GM18873 (cell line): ENCODE data around the gene CNTNAP2.

Experiments used
- ATAC-seq: cut with Tn5 transposase; IDR thresholded peaks from one replicate; pipeline ENCODE4 v1.9.1; 2021; ENCODE audit warnings: mild to moderate bottlenecking, moderate library complexity, moderate number of reproducible peaks; ENCODE audit not compliant: unreplicated experiment, low FRiP score

CNTNAP2 gene

DNA sequence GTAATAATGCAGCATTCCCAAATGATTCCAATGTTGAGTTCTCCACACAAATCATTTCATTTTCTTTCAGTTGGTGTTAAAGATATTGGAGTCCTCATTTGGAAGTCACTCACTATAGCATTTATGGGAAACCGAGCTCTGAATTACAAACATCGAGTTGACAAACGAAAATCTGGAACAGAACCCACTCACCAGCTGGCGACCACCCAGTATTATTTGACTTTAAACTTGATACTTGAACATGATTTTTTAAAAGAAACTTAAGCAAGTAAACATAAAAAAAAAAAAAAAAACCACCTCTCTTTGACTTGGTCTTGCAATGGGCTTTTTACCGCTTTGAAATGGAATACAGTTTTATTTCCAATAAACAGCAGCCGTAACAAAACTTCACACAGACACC lies 1897.4 kb downstream of the CNTNAP2 start:
- ATAC-seq: no peak

DNA sequence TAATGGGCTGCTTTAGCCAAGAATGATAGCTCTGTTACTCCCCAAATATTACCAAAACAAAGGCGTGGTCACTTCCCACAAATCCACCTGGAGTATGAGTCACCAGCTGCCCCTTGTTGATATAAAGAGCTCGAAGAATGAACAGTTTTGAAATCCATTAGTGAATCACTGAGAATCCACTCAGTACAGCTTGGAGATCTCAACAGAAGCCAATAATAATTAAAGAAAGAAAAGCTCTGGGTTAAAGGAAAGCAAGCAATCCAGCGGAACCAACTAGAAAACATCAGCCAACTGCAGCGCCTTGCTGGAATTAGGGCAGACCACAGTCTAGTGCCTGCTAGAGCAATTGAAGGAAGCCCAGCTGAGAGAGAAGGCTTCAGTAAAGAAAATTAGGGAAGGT lies 1897.9 kb downstream of the CNTNAP2 start:
- no peak for ATAC-seq

DNA sequence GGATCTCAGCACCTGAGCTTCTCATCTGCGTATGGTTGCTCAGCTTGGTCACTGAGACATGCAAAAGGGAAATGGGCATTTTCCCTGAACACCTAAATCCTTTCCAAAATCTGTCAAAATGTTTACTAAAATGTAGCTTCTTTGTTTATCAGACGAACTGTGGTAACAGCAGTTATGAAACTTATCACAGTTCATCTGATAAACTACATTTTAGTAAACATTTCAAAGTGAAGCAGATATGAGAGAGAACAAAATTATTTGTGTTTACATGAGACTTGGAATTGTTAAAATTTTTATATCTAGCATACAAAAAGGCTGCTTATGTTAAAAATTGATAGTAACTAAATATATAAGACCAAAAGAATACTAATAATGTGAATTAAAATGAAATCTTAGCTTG lies 1900.5 kb downstream of the CNTNAP2 start:
- no peak for ATAC-seq

DNA sequence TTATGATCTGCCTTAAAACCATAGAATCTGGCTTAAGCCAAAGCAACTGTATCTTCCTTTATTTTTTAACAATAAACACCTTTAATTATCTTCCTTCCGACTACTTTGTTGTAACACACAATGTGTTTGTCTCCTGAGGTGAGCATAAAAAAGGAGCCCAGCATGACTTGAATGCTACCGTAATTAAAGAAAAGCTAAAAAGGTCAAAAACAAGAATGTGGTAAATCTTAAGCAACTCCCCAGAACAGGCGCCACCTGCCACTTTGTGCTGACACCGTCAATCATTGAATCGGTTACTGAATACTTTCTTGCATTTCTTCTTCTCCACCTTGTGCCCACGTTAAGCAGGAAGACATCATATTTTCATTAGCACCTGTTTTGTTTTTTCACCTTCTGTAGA lies 1904.1 kb downstream of the CNTNAP2 start:
- ATAC-seq: no peak

DNA sequence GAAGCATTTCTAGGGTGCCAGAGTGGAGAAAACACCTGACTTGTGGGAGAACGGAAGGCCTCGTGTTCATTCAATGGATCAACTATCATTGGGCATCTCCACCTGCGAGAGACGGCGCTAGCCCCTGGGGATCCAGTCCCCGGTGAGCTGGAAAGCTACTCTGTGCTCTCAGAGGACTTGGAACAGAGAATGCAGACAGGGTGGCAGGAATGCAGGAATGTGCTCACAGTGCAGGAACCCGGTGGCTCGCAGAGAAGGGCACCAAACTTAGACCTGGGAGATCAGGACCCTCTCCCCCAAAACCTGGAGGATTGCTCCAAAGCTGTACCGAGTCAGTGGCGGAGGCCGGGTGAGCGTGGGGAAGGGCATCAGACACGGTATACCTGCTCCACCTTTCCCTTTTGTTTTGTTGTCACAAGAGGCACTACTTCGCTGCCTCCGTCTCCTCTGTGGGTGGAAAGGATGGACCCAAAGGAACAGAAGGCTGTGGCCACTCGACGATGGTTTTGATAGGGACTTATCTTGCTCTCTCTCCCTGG lies 1905.0 kb downstream of the CNTNAP2 start:
- ATAC-seq: no peak

DNA sequence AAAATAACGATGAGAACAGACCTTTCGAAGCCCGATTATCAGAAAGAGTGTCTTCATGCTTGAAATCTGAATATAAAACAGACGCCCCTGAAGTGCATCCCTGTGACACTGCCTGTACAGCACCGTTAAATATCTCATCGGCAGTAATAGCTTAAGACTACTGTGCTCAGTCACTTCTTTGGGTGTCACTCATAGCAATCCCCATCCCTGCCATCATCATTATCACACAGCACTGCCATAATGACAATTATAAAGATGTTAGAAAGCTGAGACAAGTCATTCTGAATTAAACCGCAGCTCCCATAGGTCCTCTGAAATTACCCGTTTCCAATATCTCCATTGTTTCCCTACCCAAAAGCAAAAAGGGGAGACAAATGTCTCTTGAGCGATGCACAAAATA lies 1906.2 kb downstream of the CNTNAP2 start:
- no peak for ATAC-seq

DNA sequence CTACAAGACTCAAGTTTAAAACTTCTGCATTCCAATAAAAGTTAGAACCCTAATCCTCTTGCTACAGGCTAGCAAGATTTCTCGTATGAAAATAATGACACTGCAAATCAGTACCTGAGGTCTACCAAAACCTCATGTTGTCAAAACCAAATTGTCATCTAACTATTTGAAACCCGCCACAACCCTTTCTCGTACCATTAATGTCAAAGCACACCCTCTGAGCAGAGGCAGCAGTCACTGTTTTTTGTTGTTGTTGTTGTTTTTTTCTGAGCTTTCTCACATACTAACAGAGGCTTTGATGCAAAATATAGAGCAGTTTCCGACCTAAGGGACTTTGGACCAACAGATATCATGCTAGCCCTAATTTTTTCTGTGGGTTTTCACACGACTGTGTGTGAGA lies 1910.1 kb downstream of the CNTNAP2 start:
- no peak for ATAC-seq

DNA sequence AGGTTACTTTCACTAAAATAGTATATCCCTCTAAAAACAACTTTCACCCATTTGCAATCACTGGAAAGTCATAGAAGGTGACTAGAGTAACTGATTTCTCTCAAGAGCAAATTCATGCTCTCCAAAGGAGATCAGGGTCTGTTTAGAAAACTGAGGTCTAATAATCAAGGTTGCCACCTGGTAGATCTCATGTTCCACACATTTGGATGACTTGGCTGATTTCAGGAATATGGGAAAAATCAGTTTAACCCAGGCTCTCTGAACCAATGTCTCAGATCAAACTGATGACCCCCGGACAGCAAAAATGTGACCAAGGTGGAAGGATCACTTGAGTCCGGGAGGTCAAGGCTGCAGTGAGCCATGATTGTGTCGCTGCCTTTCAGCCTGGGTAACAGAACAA lies 1911.6 kb downstream of the CNTNAP2 start:
- ATAC-seq: no peak

DNA sequence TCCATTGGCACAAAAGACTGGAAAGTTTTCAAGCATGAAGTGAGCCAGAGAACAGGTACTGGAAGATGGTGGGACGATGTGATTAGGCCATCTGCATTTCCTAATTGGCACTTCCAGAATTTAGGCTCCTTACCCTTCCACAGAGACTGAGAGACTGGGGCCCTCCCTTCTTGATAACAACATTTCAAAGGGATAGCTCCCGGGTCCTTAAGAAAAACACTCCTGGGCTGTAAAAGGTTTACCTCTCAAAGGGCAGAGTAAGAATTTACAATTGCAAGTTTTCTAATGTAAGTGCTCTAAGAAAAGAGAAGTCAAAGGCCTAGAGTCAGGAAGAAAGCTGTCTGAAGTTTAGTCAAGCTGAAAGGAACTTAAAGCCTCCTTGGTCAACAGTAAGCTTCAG lies 1914.4 kb downstream of the CNTNAP2 start:
- ATAC-seq: no peak

DNA sequence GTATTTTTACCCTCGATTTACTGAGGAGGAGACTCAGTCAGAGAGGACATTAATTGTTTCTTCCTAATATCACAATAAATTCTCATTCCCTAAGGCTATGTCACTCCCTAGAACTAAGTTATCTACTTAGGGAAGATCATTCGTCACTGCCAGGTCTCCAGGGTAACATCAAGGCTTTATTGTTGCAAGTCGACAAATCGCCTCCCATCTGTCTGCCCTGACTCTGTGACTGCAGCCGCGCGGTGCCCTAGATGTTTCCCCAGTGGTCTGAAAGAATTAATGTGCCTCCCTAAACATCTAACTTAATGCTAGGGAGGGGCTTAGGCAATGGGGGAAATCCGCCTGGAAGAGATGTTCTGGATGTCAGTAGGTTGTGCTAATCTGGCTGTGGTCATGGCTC lies 1915.2 kb downstream of the CNTNAP2 start:
- ATAC-seq: no peak

DNA sequence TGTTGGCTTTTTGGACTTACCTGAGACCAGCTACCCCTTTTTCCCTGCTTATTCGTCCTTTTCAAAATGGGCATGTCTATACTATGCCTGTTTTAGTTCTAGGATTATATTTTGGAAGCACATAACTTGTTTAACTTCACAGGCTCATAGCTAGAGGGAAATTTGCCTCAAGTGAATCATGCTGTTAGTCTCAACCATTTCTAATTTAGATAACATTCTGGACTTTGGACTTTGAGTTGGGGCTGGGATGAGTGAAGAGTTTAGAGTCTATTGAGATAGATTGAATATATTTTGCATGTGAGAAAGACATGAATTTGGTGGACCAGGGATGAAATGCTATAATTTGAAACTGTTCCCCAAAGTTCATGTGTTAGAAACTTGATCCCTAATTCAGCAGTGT lies 1919.3 kb downstream of the CNTNAP2 start:
- ATAC-seq: no peak

DNA sequence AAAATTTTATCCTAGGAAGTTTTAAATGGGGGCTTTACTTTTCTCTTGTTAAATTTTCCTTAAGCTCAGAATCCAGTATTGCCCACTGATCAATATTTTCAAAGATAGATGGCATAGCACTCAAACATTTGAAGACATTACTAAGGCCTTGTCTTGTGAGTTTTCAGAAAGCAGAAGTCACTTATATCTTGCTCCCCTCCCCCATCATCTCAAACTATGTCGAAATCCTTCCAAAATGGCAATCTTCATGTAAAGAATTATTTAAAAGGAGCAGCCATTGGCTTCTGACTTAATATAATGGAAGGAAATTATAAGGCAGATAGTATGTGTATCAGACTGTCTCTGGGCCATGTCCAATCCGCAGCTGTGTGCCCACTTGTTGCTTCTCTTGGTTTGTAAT lies 1920.4 kb downstream of the CNTNAP2 start:
- no peak for ATAC-seq

DNA sequence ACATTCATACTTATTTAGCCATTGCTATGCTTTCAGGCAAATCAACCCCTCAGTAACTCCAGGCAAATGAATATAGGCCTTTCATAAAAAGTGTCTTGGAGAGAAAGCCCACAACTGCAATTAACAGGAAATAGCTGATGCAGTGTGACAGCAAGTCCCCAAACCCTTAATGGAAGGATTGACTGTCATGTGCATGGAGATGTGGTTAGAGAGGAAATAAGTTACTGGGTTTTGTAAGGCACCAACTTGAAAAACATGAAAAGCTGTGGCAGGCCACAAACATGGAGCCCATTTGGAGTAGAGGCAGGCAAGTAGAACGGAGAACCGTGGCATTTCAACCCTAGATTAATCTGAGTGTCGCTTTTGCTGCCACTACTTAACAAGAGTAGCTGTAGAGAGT lies 1924.6 kb downstream of the CNTNAP2 start:
- no peak for ATAC-seq

DNA sequence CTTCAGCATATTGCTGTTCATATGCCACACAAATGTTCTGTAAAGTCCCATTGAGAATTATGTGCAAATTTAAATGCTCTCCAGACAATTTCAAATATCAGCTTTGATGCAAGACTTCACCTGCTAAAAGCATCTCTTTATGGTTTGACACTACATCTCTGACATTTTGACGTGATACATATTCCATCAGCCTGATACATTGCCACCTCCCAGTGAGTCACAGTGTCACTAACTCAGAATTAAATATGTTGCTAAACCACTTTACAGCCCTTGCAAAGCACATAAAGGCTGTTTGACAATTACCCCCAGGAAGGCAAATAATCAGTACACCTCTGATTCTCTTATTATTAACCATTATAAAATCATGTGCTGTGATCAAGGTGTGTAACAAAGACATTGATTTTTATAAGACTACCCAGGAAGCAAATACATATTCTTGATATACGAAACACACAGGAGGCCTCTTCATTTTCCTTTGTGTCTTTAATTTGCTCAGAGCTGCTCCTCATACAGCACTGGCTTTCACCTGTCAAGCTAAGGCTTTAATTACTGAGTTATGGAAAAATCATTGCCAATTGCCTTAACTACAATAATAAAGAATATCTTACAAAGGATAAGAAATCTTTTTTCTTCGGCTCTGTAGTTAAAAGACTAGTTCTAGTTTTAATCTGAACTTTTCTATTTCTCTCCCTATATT lies 1926.5 kb downstream of the CNTNAP2 start:
- no peak for ATAC-seq

DNA sequence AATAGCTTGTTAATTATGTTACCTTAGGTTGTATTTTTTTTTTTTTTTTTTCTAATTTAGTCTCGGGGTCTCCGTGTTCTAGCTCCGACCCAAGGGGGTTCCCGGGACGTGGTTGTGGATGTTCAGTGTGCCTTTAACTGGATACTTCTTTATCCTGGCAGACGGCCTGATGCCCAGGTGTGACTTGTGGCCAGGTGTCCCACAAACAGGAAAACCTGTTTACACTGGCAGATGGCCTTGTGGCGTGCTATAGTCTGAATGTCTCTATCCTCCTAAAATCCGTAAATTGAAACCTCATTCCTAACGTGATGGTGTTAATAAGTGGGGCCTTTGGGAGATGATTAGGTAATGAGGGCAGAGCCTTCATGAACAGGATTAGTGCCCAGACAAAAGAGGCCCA lies 1927.6 kb downstream of the CNTNAP2 start:
- ATAC-seq: no peak

DNA sequence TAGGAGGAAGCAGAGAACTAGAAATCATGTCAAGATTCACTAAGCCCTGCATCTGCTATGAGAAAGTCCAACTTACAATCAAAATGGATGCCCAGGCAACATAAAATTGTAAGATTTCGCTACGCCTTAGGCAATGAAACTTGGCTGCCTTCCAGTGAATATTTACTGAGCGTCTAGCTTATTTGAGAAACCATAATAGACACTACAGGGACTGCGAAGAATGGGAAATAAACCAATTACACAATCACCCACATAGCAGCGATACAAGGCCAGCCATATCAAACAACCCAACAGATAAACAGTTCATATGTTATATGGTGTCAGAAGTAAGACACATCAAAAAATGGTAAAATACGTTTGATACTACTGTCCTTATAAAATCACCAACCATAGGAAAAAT lies 1928.9 kb downstream of the CNTNAP2 start:
- no peak for ATAC-seq

DNA sequence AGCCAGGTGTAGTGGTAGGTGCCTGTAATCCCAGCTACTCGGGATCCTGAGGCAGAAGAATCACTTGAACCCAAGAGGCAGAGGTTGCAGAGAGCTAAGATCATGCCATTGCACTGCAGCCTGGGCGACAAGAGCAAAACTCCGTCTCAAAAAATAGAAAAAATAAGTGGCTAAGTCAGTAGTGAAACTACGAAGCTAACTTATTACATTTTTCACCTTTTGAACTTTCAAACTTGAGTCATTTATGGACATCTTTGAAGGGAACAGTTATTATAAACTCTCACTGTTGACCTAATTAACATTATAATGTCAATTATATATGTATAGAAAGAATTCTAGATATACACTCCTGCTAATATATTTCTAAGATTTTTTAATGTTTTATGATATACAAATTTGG lies 1932.5 kb downstream of the CNTNAP2 start:
- ATAC-seq: no peak

DNA sequence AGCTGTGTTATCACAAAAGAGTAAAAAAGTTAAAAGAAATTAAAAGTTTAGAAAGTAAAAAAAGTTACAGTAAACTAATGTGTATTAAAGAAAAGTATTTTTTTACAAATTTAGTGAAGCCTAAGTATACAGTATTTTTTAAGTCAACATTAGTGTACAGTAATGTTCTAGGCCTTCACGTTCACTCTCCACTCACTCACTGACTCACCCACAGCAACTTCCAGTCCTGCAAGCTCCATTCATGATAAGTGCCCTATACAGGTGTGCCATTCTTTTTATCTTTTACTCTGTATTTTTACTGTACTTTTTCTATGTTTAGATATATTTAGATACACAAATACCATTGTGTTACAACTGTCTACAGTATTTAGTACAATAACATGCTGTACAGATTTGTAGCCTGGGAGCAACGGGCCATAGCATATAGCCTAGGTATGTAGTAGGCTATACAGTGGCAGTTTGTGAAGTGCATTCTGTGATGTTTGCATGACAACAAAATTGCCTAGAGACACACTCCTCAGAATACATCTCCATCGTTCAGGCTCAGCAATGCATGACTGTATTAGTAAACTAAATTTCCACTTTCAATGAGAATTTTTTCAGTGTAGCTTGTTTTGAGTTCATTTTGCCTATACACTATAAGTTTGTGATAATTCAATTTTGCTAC lies 1934.0 kb downstream of the CNTNAP2 start:
- no peak for ATAC-seq

DNA sequence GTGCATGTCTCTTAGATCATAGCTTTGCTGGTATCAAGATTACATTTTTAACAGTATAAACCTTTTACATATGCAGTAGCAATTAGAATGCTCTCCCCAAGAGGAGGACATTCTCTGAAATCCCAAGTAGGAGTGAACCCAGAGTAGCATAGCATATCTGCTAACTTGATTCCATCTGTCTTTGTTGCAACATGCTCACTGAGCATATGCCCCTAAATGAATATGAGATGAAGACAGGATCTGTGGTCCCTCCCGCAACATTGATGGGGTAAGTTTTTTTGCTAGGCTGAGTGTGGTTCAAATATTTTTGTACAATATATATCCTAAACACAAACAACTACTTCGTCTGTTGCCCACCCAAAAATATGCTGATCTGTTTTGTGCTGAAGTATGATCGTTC lies 1939.8 kb downstream of the CNTNAP2 start:
- no peak for ATAC-seq

DNA sequence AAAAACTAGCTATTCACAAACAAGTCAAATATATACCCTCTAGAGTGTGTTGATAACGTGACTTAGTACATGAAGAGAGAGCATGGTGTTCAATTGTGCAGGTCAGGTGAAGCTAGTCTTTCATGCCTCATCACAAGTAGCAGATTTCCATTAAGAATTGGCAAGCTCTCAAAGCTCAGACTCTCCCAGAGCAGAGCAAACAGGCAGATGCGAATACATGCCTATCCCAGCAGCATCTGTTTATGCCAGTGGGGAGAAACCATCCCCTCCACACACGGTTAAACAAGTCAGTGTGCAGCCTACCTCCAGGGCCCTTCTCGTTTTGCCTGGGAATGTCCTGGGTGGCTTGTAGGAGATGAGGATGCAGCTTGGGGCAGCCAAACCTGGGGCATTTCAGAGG lies 1941.5 kb downstream of the CNTNAP2 start:
- ATAC-seq: no peak

DNA sequence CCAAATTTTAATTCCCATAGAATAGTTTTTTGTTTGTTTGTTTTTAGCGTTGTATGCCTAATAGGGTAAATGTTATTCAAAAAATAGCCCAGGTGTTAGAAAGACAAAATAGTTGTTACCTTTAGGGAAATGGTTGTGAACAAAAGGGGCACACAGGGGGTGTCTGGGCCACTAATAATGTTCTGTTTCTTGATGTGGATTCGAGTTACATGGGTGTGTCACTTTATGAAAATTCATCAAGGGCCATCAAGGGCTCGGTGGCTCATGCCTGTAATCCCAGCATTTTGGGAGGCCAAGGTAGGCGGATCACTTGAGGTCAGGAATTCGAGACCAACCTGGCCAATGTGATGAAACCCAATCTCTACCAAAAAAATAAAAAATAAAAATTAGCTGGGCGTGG lies 1942.2 kb downstream of the CNTNAP2 start:
- no peak for ATAC-seq

DNA sequence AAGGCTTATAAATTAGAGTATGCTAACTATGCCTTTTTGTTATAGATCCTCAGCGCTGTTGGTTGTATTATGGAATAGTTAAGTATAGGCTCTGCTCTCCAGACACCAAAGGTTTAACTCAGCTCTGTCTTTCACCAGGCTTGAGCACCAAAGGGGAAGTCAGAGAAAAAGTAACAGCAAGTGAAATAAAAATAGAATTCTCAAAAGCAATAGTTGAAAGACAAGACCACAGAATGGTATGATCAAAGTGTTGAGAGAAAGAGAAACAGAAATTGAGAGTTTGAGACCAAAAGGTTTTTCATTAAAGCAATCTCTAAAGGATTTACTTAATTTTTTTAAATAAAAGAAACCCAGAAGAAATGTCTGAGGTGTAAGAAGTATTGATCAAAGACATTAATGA lies 1944.1 kb downstream of the CNTNAP2 start:
- ATAC-seq: no peak
